GM12872 (cell line): ENCODE data around the gene CRNKL1.

Experiments
- CTCF ChIP-seq: IDR thresholded peaks from 3 replicates; pipeline ENCODE4 v1.5.1; 2011; ENCODE audit warnings: low read depth, mild to moderate bottlenecking, low read length, moderate library complexity; ENCODE audit not compliant: insufficient read depth

Gene CRNKL1

GRCh38 chr20:20052074-20052970 is at the start of gene CRNKL1, which contains the start of gene CFAP61:
Gene CRNKL1, minus strand, starts transcription at chr20:20052466. Its CDS starts 124 bp downstream, at chr20:20052342.
Gene CFAP61, plus strand, starts transcription at chr20:20052532. Its CDS starts 4,122 bp downstream, at chr20:20056654.
- TF ChIP-seq CTCF, result no peak

GRCh38 chr20:20100881-20101280 is 48.6 kb upstream of the CRNKL1 start:
- no peak for TF ChIP-seq CTCF

- TF ChIP-seq CTCF, result no peak
Observed at GRCh38 chr20:20096421-20096820, 44.2 kb upstream of the CRNKL1 start.

- TF ChIP-seq CTCF, result no peak
Observed at GRCh38 chr20:20095114-20095872, 43.0 kb upstream of the CRNKL1 start.

- no peak for TF ChIP-seq CTCF
Observed at GRCh38 chr20:20094410-20094809, 42.1 kb upstream of the CRNKL1 start.

GRCh38 chr20:20092827-20093226 is 40.6 kb upstream of the CRNKL1 start:
- TF ChIP-seq CTCF, result no peak

- TF ChIP-seq CTCF, result no peak
Observed at GRCh38 chr20:20089939-20090338, 37.7 kb upstream of the CRNKL1 start.
